Vagina (tissue), 2 donors: ENCODE results near the gene SLC24A3. TPM values are rescaled to one million over a fixed set of nuclear protein-coding genes. Genes with fewer than 3 reads are reported as not detected.

Source experiments
- DNase-seq, 2 donors: peaks; one replicate each; pipeline ENCODE4 v3.0.0-alpha.2; 2017; ENCODE audit errors: extremely low spot score in 2 of 2
- H3K27ac ChIP-seq: fragments of 200-600 bp; sonication (generic); one replicate; pipeline ENCODE4 v1.5.1; 2019
- H3K27me3 ChIP-seq: fragments of 200-600 bp; sonication (generic); one replicate; pipeline ENCODE4 v1.5.1; 2019
- H3K36me3 ChIP-seq, 2 donors: fragments of 200-600 bp; sonication (generic); one replicate each; pipeline ENCODE4 v1.5.1; 2017 to 2019
- H3K4me1 ChIP-seq: fragments of 200-600 bp; sonication (generic); one replicate; pipeline ENCODE4 v1.5.1; 2019
- H3K4me3 ChIP-seq, 2 donors: fragments of 200-600 bp; sonication (generic); 1 replicate in 1 of 2; 2 replicates in 1 of 2; pipeline ENCODE4 v1.5.1; 2016 to 2019
- H3K9me3 ChIP-seq: fragments of 200-600 bp; sonication (generic); one replicate; pipeline ENCODE4 v1.5.1; 2019
- CTCF ChIP-seq, 3 experiments: fragments of 450-650 bp in 2 of 3; fragments of 200-600 bp in 1 of 3; sonication (generic) in 1 of 3; IDR thresholded peaks; one replicate each; pipeline ENCODE4 v1.5.1; 2017 to 2019; ENCODE audit warnings: antibody characterized with exemption in 3 of 3, mild to moderate bottlenecking in 2 of 3, moderate library complexity in 2 of 3
- POLR2A ChIP-seq, 2 donors: fragments of 450-650 bp; IDR thresholded peaks; one replicate each; pipeline ENCODE4 v1.6.1; 2017; ENCODE audit warnings: antibody characterized with exemption in 2 of 2, mild to moderate bottlenecking in 2 of 2, moderate library complexity in 2 of 2
- POLR2AphosphoS5 ChIP-seq, 2 donors: sonication (generic); formaldehyde crosslinking; IDR thresholded peaks; one replicate each; pipeline ENCODE4 v1.9.0; 2017; ENCODE audit warnings: antibody characterized with exemption in 2 of 2, mild to moderate bottlenecking in 2 of 2, low read depth in 1 of 2; ENCODE audit not compliant: insufficient read depth in 1 of 2
- intact Hi-C: fragments of 100-400 bp; cut with DNase I; formaldehyde crosslinking; loops from one replicate; pipeline ENCODE4 v1.15.1; 2023
- total RNA-seq: library from RNA; depleted of rRNA; stranded (reverse); fragments of >200 nt; gene quantifications from one replicate; pipeline ENCODE4 v1.2.3, GENCODE V29; 2016

Gene SLC24A3
- total RNA-seq, 1 donor from 2014 or later = 12.3 TPM

DNA sequence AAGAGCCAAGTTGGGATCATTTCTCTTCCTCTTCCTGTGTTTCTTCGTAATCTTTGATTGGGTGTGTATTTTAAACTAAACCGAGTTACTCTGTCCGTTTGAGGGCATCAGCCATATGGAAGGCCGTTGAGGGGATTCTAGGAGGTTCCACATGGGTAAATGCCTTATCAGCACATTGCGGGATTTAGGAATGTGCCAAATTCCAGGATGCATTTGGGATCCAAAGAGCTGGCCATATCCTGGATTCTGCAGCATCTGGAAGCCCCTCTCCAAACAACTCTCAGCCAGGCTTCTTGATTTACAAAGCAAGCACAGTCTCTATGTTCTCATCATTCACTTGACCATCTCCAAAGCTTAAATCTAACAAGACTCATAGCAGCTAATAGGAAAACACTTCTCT is 478.0 kb downstream of the SLC24A3 start:
- no peaks in the 10 kb centered on the region for H3K27me3 ChIP-seq
- no peaks in the 10 kb centered on the region for H3K36me3 ChIP-seq
- H3K9me3 ChIP-seq = no peaks in the 10 kb centered on the region
- intact Hi-C loops = loop anchor here (10.0 kb wide), 1 partner anchor 304 kb away; no protein-coding TSS in a partner anchor
- no peak for DNase-seq
- no peak overlapping the region for H3K4me3 ChIP-seq
- H3K4me1 ChIP-seq = peaks cover 6% of the 10 kb centered on the region
- no peak overlapping the region for H3K27ac ChIP-seq
- no peak for TF ChIP-seq POLR2A (IDR thresholded peaks at IDR 0.05)
- no peak for TF ChIP-seq CTCF (IDR thresholded peaks at IDR 0.05)
- TF ChIP-seq POLR2AphosphoS5 (IDR thresholded peaks at IDR 0.05; ENCODE audit: insufficient read depth in 1 of 2, low read depth in 1 of 2) = no peak

- no peak overlapping the region for H3K27ac ChIP-seq
- no peaks in the 10 kb centered on the region for H3K9me3 ChIP-seq
- no peaks in the 10 kb centered on the region for H3K27me3 ChIP-seq
- DNase-seq = no peak
- no peak overlapping the region for H3K4me3 ChIP-seq
- H3K36me3 ChIP-seq = no peaks in the 10 kb centered on the region
- H3K4me1 ChIP-seq = peaks cover 6% of the 10 kb centered on the region
- intact Hi-C loops = loop anchor here (10.0 kb wide), 1 partner anchor 304 kb away; no protein-coding TSS in a partner anchor
- TF ChIP-seq POLR2A (IDR thresholded peaks at IDR 0.05) = no peak
- TF ChIP-seq POLR2AphosphoS5 (IDR thresholded peaks at IDR 0.05; ENCODE audit: insufficient read depth in 1 of 2, low read depth in 1 of 2) = no peak
- no peak for TF ChIP-seq CTCF (IDR thresholded peaks at IDR 0.05)
These were observed 478.7 kb downstream of the SLC24A3 start for GRCh38 chr20:19691125-19691524.

DNA sequence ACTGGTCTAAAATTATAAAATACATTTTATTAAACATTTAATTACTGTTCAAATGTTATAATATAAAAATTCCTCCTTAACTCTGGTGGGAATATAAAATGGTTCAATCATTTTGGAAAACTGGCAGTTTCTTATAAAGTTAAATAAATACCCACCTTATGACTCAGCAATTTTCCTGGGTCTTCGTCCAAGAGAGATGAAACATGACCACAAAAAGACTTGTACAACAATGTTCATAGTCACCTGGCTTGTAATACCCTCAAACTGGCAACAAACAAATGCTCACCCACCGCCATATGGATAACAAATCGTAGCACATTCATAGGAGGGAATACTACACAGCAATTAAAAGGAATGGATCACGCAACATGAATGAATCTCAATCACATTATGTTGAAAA is 479.7 kb downstream of the SLC24A3 start:
- intact Hi-C loops = loop anchor here (10.0 kb wide), 1 partner anchor 303 kb away; no protein-coding TSS in a partner anchor
- H3K4me3 ChIP-seq = no peak overlapping the region
- no peak for TF ChIP-seq CTCF (IDR thresholded peaks at IDR 0.05)
- no peak for TF ChIP-seq POLR2A (IDR thresholded peaks at IDR 0.05)
- TF ChIP-seq POLR2AphosphoS5 (IDR thresholded peaks at IDR 0.05; ENCODE audit: insufficient read depth in 1 of 2, low read depth in 1 of 2) = no peak
- H3K9me3 ChIP-seq = no peaks in the 10 kb centered on the region
- DNase-seq = no peak
- peaks cover 6% of the 10 kb centered on the region for H3K4me1 ChIP-seq
- H3K27ac ChIP-seq = no peak overlapping the region
- no peaks in the 10 kb centered on the region for H3K27me3 ChIP-seq
- no peaks in the 10 kb centered on the region for H3K36me3 ChIP-seq

- Histone ChIP-seq H3K36me3 (no peaks in the 10 kb centered on the region), H3K4me3 (no peak overlapping the region), H3K4me1 (peaks cover 6% of the 10 kb centered on the region), H3K9me3 (no peaks in the 10 kb centered on the region), H3K27ac (no peak overlapping the region), H3K27me3 (no peaks in the 10 kb centered on the region)
- intact Hi-C loops = loop anchor here (10.0 kb wide), 1 partner anchor 302 kb away; no protein-coding TSS in a partner anchor
- TF ChIP-seq POLR2AphosphoS5 (IDR thresholded peaks at IDR 0.05; ENCODE audit: insufficient read depth in 1 of 2, low read depth in 1 of 2) = no peak
- peak; percentile 69 to 94 (median 94) for TF ChIP-seq CTCF (IDR thresholded peaks at IDR 0.05)
- no peak for TF ChIP-seq POLR2A (IDR thresholded peaks at IDR 0.05)
- DNase-seq = no peak
These were observed 480.3 kb downstream of the SLC24A3 start for GRCh38 chr20:19692685-19693119.

DNA sequence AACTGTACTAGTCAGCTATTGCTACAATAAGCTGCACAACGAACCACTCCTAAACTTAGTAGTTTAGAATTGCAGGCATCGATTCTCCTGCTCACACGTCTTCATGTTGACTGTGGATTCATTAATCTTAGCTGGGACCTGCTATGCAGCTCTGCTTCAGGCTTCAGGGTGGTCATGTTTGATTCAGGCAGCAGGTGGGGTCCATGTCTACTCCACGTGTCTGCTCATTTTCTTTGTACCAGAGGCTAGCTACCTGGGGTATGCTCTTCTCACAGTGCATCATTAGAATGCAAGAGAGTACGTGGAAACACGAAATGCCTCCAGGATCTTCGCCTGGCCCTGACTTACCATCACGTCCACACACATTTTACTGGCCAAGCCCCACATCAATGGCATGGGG is 481.1 kb downstream of the SLC24A3 start:
- intact Hi-C loops = loop anchor here (10.0 kb wide), 1 partner anchor 301 kb away; no protein-coding TSS in a partner anchor
- Histone ChIP-seq H3K4me1 (peaks cover 1% of the 10 kb centered on the region), H3K36me3 (no peaks in the 10 kb centered on the region), H3K27me3 (no peaks in the 10 kb centered on the region), H3K4me3 (no peak overlapping the region), H3K27ac (no peak overlapping the region), H3K9me3 (no peaks in the 10 kb centered on the region)
- DNase-seq = no peak
- TF ChIP-seq POLR2A (IDR thresholded peaks at IDR 0.05) = no peak
- TF ChIP-seq POLR2AphosphoS5 (IDR thresholded peaks at IDR 0.05; ENCODE audit: insufficient read depth in 1 of 2, low read depth in 1 of 2) = no peak
- no peak for TF ChIP-seq CTCF (IDR thresholded peaks at IDR 0.05)
